ENCODE results near the gene DYNC2H1. TPM values are rescaled to one million over a fixed set of nuclear protein-coding genes. Genes with fewer than 3 reads are reported as not detected.

DYNC2H1 gene
- total and polyA plus RNA-seq, 7 donors, result 0.46 to 29.1 (median 21.3) TPM

DNA sequence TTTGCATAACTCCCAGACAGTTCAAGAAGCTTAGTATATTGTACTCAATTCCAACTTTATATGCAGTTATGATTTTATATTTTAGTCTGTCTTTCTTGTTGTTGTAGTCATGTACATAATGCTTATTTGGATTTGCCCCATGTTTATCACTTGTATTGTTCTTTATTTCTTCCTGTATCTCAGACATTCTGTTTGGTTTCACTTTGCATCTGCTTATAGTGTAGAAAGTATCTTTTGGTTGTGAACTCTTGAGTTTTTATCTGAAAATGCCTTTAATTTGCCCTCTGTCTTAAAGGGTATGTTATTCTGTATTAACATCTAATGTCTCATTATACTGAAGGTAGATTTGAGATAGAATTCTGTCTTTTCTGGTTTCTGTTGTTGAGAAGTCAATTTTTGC lies 275.4 kb downstream of the DYNC2H1 start:
- H3K27me3 ChIP-seq, result no peaks in the 10 kb centered on the region
- TF ChIP-seq POLR2AphosphoS5 (IDR thresholded peaks at IDR 0.05) (no peak), POLR2A (IDR thresholded peaks at IDR 0.05) (no peak), EP300 (IDR thresholded peaks at IDR 0.05) (no peak)
- TF ChIP-seq, protein P1, sequence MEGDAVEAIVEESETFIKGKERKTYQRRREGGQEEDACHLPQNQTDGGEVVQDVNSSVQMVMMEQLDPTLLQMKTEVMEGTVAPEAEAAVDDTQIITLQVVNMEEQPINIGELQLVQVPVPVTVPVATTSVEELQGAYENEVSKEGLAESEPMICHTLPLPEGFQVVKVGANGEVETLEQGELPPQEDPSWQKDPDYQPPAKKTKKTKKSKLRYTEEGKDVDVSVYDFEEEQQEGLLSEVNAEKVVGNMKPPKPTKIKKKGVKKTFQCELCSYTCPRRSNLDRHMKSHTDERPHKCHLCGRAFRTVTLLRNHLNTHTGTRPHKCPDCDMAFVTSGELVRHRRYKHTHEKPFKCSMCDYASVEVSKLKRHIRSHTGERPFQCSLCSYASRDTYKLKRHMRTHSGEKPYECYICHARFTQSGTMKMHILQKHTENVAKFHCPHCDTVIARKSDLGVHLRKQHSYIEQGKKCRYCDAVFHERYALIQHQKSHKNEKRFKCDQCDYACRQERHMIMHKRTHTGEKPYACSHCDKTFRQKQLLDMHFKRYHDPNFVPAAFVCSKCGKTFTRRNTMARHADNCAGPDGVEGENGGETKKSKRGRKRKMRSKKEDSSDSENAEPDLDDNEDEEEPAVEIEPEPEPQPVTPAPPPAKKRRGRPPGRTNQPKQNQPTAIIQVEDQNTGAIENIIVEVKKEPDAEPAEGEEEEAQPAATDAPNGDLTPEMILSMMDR (IDR thresholded peaks at IDR 0.05), result no peak
- no peaks in the 10 kb centered on the region for H3K4me1 ChIP-seq
- no peak overlapping the region for H3K27ac ChIP-seq
- H3K4me3 ChIP-seq, result no peak overlapping the region
- DNase-seq, result no peak
- no peaks in the 10 kb centered on the region for H3K36me3 ChIP-seq
- no peaks in the 10 kb centered on the region for H3K9me3 ChIP-seq
- intact Hi-C loops (cut with DNase I), result no loop called here

DNA sequence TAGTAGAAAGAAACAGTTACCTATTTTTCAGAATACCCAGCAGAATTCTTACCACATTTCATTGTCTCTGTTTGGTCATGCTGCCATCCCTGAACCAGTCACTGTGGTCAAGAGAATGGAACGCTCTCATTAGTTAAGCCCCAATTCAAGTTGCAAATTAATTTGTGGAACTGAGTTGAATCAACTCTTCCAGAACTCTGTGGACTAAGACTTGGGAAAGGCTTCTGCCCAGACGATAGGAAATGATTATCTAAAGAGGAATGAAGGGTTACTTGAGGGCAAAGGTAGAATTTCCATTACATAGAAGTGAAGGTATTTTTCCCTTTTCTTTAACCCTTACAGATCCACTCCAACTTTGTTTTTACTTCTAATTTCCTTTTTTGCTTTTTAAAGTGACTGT lies 286.4 kb downstream of the DYNC2H1 start:
- intact Hi-C loops (cut with DNase I), result no loop called here
- no peaks in the 10 kb centered on the region for H3K4me1 ChIP-seq
- H3K36me3 ChIP-seq, result peaks cover 0 to 12% (median 0%) of the 10 kb centered on the region in 4 donors
- whole genome bisulfite sequencing, 2 donors, result 55 to 70% methylated on average over 2 of the region's 2 CpGs
- H3K27me3 ChIP-seq, result no peaks in the 10 kb centered on the region
- TF ChIP-seq POLR2A (IDR thresholded peaks at IDR 0.05), result no peak
- no peak overlapping the region for H3K4me3 ChIP-seq
- DNase-seq, result no peak
- H3K9me3 ChIP-seq, result no peaks in the 10 kb centered on the region
- H3K27ac ChIP-seq, result no peak overlapping the region

DNA sequence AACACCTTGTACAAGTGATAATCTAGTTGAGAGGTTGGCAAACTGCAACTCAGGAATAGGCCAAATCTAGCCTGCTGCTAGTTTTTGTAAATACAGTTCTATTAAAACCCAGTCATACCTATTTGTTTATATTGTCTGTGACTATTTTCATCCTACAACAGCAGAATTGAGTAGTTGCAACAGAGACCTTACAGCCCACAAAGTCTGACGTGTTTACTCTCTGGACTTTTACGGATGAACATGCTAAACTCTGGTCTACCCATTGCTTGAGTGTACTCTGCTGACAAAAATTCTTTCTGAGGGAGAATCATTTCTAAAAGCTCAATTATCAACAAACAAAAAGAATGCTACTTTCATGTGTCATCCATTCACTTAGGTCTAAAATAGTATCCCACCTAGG lies 287.0 kb downstream of the DYNC2H1 start:
- Histone ChIP-seq H3K27ac (no peak overlapping the region), H3K4me1 (no peaks in the 10 kb centered on the region), H3K27me3 (no peaks in the 10 kb centered on the region), H3K36me3 (peaks cover 0 to 15% (median 0%) of the 10 kb centered on the region in 4 donors), H3K9me3 (no peaks in the 10 kb centered on the region), H3K4me3 (no peak overlapping the region)
- intact Hi-C loops (cut with DNase I), result no loop called here
- TF ChIP-seq POLR2A (IDR thresholded peaks at IDR 0.05), result no peak
- TF ChIP-seq EP300 (IDR thresholded peaks at IDR 0.05), result no peak
- TF ChIP-seq, protein P1 (IDR thresholded peaks at IDR 0.05), result no peak
- TF ChIP-seq POLR2AphosphoS5 (IDR thresholded peaks at IDR 0.05), result no peak
- DNase-seq, result no peak
- 85 to 89% methylated on average over 2 of the region's 2 CpGs for WGBS, 2 donors

DNA sequence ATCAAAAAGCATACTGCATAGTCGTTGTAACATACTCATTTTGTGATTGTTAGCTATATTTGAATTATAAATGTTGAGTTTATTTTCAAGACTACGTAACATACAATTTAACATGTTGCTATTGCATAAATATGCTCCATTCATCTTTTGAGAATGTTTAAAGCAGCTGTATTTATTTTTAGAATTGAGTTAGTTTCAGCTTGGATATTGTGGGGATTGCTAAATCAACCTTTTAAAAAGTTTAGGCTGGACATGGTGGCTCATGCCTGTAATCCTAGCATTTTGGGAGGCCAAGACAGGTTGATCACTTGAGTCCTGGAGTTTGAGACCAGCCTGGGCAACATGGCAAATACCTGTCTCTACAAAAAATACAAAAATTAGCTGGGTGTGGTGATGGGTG lies 288.1 kb downstream of the DYNC2H1 start:
- DNase-seq, result no peak
- 45 to 77% methylated on average over 2 of the region's 2 CpGs for WGBS, 2 donors
- Histone ChIP-seq H3K9me3 (no peaks in the 10 kb centered on the region), H3K4me3 (no peak overlapping the region), H3K4me1 (no peaks in the 10 kb centered on the region), H3K36me3 (peaks cover 0 to 15% (median 0%) of the 10 kb centered on the region in 4 donors), H3K27me3 (no peaks in the 10 kb centered on the region), H3K27ac (no peak overlapping the region)
- intact Hi-C loops (cut with DNase I), result no loop called here
- TF ChIP-seq EP300 (IDR thresholded peaks at IDR 0.05), result no peak
- TF ChIP-seq POLR2A (IDR thresholded peaks at IDR 0.05), result no peak
- no peak for TF ChIP-seq POLR2AphosphoS5 (IDR thresholded peaks at IDR 0.05)

DNA sequence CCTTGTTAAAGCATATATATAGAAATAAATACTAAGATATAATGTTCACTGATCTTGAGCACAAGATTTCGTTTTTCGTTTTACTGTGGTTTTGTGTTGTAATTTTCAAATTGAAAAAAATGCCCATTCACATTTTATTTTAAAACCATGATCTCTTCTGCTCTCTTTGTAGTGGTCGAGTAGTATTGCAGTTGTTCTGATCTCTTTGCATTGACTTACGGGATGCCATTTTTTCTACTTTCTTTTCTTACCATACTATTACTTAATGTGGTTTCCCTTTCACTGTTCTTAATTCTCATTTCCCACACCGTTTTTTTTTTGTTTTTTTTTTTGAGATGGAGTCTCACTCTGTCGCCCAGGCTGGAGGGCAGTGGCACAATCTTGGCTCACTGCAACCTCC lies 289.6 kb downstream of the DYNC2H1 start:
- no peak for TF ChIP-seq POLR2A (IDR thresholded peaks at IDR 0.05)
- no peak for TF ChIP-seq POLR2AphosphoS5 (IDR thresholded peaks at IDR 0.05)
- TF ChIP-seq, protein P1 (IDR thresholded peaks at IDR 0.05), result no peak
- no peak for TF ChIP-seq EP300 (IDR thresholded peaks at IDR 0.05)
- Histone ChIP-seq H3K27ac (no peak overlapping the region), H3K36me3 (peaks cover 0 to 15% (median 0%) of the 10 kb centered on the region in 4 donors), H3K27me3 (no peaks in the 10 kb centered on the region), H3K4me1 (no peaks in the 10 kb centered on the region), H3K9me3 (no peaks in the 10 kb centered on the region), H3K4me3 (no peak overlapping the region)
- intact Hi-C loops (cut with DNase I), result no loop called here
- 82 to 90% methylated on average over 6 of the region's 6 CpGs for WGBS, 2 donors
- no peak for DNase-seq

DNA sequence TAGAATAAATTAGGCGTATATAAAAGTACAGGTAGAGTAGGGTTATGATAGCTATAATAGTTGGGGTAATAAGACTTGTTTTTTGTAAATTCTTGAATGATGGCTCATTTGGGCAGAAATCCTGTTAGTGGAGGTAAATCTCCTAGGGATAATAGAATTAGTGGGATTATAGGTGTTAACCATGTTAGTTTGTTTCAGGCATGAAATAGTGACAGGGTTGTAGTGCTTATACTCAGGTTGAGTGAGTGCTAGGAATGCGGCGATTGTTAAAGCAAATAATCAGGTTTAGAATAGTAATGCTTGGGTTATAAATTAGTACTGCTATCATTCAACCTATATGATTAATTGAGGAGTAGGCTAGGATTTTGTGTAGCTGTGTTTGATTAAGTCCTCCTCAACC lies 297.1 kb downstream of the DYNC2H1 start:
- no peak overlapping the region for H3K27ac ChIP-seq
- 96 to 98% methylated on average over 3 of the region's 3 CpGs for WGBS, 2 donors
- H3K4me3 ChIP-seq, result no peak overlapping the region
- H3K36me3 ChIP-seq, result no peaks in the 10 kb centered on the region
- H3K4me1 ChIP-seq, result no peaks in the 10 kb centered on the region
- DNase-seq, result no peak
- intact Hi-C loops (cut with DNase I), result no loop called here
- H3K27me3 ChIP-seq, result no peaks in the 10 kb centered on the region
- H3K9me3 ChIP-seq, result no peaks in the 10 kb centered on the region
- TF ChIP-seq EP300 (IDR thresholded peaks at IDR 0.05) (no peak), POLR2A (IDR thresholded peaks at IDR 0.05) (no peak)
- TF ChIP-seq, protein P1 (IDR thresholded peaks at IDR 0.05), result no peak

Data from sigmoid colon (tissue), 7 donors.